Osteocyte (in vitro differentiated cells): ENCODE results near the gene RNASE4. TPM values are rescaled to one million over a fixed set of nuclear protein-coding genes. Genes with fewer than 3 reads are reported as not detected.

Source experiments
- DNase-seq: peaks from one replicate; pipeline ENCODE4 v3.0.0; 2021; ENCODE audit warnings: mixed read lengths; ENCODE audit not compliant: unreplicated experiment; ENCODE audit errors: extremely low spot score
- H3K27ac Mint-ChIP-seq: one replicate; pipeline ENCODE4 v1.8.0; 2021; ENCODE audit warnings: mild to moderate bottlenecking, mixed read lengths; ENCODE audit not compliant: unreplicated experiment
- H3K27me3 Mint-ChIP-seq: one replicate; pipeline ENCODE4 v1.8.0; 2021; ENCODE audit warnings: mixed read lengths; ENCODE audit not compliant: unreplicated experiment
- H3K36me3 Mint-ChIP-seq: one replicate; pipeline ENCODE4 v1.8.0; 2021; ENCODE audit warnings: mixed read lengths; ENCODE audit not compliant: unreplicated experiment
- H3K4me1 Mint-ChIP-seq: one replicate; pipeline ENCODE4 v1.8.0; 2021; ENCODE audit warnings: mixed read lengths; ENCODE audit not compliant: unreplicated experiment
- H3K4me3 Mint-ChIP-seq: one replicate; pipeline ENCODE4 v1.8.0; 2021; ENCODE audit warnings: mild to moderate bottlenecking, moderate library complexity, mixed read lengths; ENCODE audit not compliant: unreplicated experiment
- H3K9me3 Mint-ChIP-seq: one replicate; pipeline ENCODE4 v1.8.0; 2021; ENCODE audit warnings: mixed read lengths; ENCODE audit not compliant: unreplicated experiment
- total RNA-seq: library from RNA; stranded (reverse); gene quantifications from 2 replicates; pipeline ENCODE4 v1.2.1, GENCODE V29; 2021
- TF ChIP-seq, protein P1 (sequence below): fragments of 200-600 bp; sonication (generic); IDR thresholded peaks from 2 replicates; pipeline ENCODE4 v1.5.0; 2021; ENCODE audit warnings: antibody characterized with exemption, mild to moderate bottlenecking, moderate library complexity

RNASE4 gene
- total RNA-seq, 1 donor from 2014 or later: 17.8 TPM

DNA sequence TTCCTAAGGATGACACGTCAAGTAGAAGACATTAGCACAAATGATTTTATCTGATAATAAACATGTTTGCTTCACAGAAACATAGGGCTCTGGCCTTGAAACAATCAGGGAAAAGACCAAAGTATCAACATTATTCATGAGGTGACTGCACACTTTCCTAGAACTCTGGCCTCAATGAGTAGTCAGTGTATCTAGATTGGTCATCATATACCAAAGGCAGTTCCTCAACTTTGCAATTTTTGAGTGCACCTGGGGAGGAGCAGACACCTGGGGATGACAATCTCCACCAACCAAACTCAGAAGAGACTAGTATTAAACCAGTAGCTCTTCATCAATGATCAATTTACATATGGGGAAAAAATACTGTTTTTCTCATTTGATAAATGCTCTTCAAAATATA, 65.8 kb downstream of the RNASE4 start:
- H3K4me1 Mint-ChIP-seq: no peaks in the 10 kb centered on the region
- DNase-seq: no peak
- H3K9me3 Mint-ChIP-seq: peaks cover 19% of the 10 kb centered on the region
- H3K27ac Mint-ChIP-seq: no peak overlapping the region
- H3K36me3 Mint-ChIP-seq: no peaks in the 10 kb centered on the region
- H3K4me3 Mint-ChIP-seq: no peak overlapping the region
- TF ChIP-seq, protein P1, sequence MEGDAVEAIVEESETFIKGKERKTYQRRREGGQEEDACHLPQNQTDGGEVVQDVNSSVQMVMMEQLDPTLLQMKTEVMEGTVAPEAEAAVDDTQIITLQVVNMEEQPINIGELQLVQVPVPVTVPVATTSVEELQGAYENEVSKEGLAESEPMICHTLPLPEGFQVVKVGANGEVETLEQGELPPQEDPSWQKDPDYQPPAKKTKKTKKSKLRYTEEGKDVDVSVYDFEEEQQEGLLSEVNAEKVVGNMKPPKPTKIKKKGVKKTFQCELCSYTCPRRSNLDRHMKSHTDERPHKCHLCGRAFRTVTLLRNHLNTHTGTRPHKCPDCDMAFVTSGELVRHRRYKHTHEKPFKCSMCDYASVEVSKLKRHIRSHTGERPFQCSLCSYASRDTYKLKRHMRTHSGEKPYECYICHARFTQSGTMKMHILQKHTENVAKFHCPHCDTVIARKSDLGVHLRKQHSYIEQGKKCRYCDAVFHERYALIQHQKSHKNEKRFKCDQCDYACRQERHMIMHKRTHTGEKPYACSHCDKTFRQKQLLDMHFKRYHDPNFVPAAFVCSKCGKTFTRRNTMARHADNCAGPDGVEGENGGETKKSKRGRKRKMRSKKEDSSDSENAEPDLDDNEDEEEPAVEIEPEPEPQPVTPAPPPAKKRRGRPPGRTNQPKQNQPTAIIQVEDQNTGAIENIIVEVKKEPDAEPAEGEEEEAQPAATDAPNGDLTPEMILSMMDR: no peak
- no peaks in the 10 kb centered on the region for H3K27me3 Mint-ChIP-seq

Other genes starting within 250 kb of the RNASE4 start
- gene KLHL33, start 248.4 kb upstream of the RNASE4 start, total RNA-seq: 0.05 and 0.08 TPM in 2 replicates
- 35.7 and 37.1 TPM in 2 replicates for gene OSGEP, start 229.7 kb upstream of the RNASE4 start, total RNA-seq
- 232 and 241 TPM in 2 replicates for gene APEX1, start 229.3 kb upstream of the RNASE4 start, total RNA-seq
- 34.9 and 36.8 TPM in 2 replicates for gene PIP4P1, start 223.1 kb upstream of the RNASE4 start, total RNA-seq
- 16.0 and 17.0 TPM in 2 replicates for gene PNP, start 215.2 kb upstream of the RNASE4 start, total RNA-seq
- 0.40 and 1.1 TPM in 2 replicates for gene RNASE10, start 179.0 kb upstream of the RNASE4 start, total RNA-seq
- not detected in 2 replicates for gene RNASE9, start 123.5 kb upstream of the RNASE4 start, total RNA-seq
- gene RNASE11, start 96.6 kb upstream of the RNASE4 start, total RNA-seq: not detected in 2 replicates
- gene RNASE12, start 93.2 kb upstream of the RNASE4 start, total RNA-seq: not detected in 2 replicates
- not detected in 2 replicates for gene OR6S1, start 42.9 kb upstream of the RNASE4 start, total RNA-seq
- 7.4 and 8.6 TPM in 2 replicates for gene ANG, start 4.2 kb downstream of the RNASE4 start, total RNA-seq
- not detected in 2 replicates for gene EDDM3A, start 61.3 kb downstream of the RNASE4 start, total RNA-seq
- gene EDDM3B, start 83.8 kb downstream of the RNASE4 start, total RNA-seq: not detected in 2 replicates
- gene RNASE6, start 96.7 kb downstream of the RNASE4 start, total RNA-seq: not detected in 2 replicates
- not detected in 2 replicates for gene RNASE1, start 118.3 kb downstream of the RNASE4 start, total RNA-seq
- gene RNASE3, start 206.8 kb downstream of the RNASE4 start, total RNA-seq: not detected in 2 replicates